ENCODE measurements around the gene ABI1. TPM values are rescaled to one million over a fixed set of nuclear protein-coding genes. Genes with fewer than 3 reads are reported as not detected.
"Not testable (repeated sequence)": the region's sequence is repeated elsewhere in the genome, so short reads cannot be mapped to it uniquely, and the experiment has no call there.

Gene ABI1
- total RNA-seq, 1 donor from 2014 or later, result 29.2 TPM

DNA sequence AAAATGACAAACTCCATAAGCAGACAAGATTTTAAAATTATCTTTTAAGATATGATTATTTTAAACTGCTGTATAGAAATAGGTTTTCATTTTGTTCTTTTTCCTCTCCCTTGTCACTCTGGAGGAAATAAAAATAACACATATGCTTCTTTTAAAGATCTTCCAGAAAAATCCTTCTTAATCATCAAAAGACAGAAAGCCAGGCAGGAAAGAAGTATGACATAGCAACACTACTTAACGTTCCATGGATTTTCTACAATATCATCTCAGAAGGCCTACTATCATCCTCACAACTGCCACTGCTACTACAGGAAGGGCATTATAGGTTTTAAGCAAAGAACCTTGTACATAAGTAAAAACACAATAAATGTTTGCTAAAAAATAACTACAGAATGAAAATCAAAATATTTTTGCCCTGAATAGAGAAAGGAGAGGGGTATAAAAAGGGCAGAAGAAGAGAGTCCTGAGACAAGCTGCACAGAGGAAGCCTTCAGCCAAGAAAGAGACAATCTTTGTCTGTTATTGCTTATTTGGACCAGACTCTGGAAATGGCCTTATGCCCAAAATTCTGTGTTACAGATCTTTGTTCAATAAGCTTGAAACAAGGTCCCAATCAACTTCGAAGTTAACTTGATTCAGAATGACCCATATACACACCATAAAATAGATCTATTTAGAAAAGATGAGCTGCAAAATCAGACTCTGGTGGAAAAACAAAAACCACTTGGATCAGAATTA lies 67.8 kb downstream of the ABI1 start:
- Histone ChIP-seq H3K36me3 (no peaks in the 10 kb centered on the region), H3K9me3 (replicated peaks) (peaks cover 18% of the 10 kb centered on the region), H3K27ac (replicated peaks) (peak overlapping the region; percentile 6), H3K4me1 (peaks cover 30% of the 10 kb centered on the region), H3K4me3 (no peak overlapping the region), H3K27me3 (ENCODE audit: low read depth) (no peaks in the 10 kb centered on the region)
- intact Hi-C loops (cut with micrococcal nuclease), result no loop called here
- TF ChIP-seq, protein P1, sequence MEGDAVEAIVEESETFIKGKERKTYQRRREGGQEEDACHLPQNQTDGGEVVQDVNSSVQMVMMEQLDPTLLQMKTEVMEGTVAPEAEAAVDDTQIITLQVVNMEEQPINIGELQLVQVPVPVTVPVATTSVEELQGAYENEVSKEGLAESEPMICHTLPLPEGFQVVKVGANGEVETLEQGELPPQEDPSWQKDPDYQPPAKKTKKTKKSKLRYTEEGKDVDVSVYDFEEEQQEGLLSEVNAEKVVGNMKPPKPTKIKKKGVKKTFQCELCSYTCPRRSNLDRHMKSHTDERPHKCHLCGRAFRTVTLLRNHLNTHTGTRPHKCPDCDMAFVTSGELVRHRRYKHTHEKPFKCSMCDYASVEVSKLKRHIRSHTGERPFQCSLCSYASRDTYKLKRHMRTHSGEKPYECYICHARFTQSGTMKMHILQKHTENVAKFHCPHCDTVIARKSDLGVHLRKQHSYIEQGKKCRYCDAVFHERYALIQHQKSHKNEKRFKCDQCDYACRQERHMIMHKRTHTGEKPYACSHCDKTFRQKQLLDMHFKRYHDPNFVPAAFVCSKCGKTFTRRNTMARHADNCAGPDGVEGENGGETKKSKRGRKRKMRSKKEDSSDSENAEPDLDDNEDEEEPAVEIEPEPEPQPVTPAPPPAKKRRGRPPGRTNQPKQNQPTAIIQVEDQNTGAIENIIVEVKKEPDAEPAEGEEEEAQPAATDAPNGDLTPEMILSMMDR (IDR thresholded peaks at IDR 0.05; ENCODE audit: borderline replicate concordance), result no peak
- DNase-seq, result no peak

GRCh38 chr10:26790221-26790995 lies 70.3 kb downstream of the ABI1 start:
- Histone ChIP-seq H3K4me3 (no peak overlapping the region), H3K27ac (replicated peaks) (no peak overlapping the region), H3K4me1 (peaks cover 24% of the 10 kb centered on the region), H3K36me3 (no peaks in the 10 kb centered on the region), H3K27me3 (ENCODE audit: low read depth) (no peaks in the 10 kb centered on the region), H3K9me3 (replicated peaks) (peaks cover 9% of the 10 kb centered on the region)
- intact Hi-C loops (cut with micrococcal nuclease), result no loop called here
- no peak for DNase-seq
- TF ChIP-seq, protein P1 (IDR thresholded peaks at IDR 0.05; ENCODE audit: borderline replicate concordance), result no peak

- DNase-seq; H3K4me3 ChIP-seq; intact Hi-C loops (cut with micrococcal nuclease): not testable (repeated sequence)
Observed at GRCh38 chr10:26789779-26790178, 71.0 kb downstream of the ABI1 start.

DNA sequence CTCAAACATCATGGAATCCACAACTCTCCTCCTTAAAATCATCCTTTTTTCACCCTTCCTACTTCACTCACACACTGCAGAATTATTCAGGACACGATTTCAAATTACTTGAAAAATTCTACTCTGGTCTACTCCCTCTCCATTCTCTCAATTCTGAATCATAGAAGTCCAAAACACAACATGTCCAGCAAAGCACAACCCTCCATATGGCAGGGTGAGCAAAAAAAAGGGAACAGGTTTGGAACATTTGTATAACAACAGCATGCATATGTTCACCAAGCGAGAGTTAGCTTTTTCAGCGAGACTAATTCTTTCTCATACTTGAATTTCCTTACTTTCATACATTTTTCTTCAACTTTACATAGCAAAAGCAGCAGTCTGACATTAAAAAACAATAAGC lies 73.4 kb downstream of the ABI1 start:
- no peaks in the 10 kb centered on the region for H3K36me3 ChIP-seq
- H3K9me3 ChIP-seq (replicated peaks), result no peaks in the 10 kb centered on the region
- no peak overlapping the region for H3K4me3 ChIP-seq
- H3K27me3 ChIP-seq (ENCODE audit: low read depth), result no peaks in the 10 kb centered on the region
- DNase-seq, result no peak
- TF ChIP-seq, protein P1 (IDR thresholded peaks at IDR 0.05; ENCODE audit: borderline replicate concordance), result no peak
- H3K4me1 ChIP-seq, result peaks cover 25% of the 10 kb centered on the region
- no peak overlapping the region for H3K27ac ChIP-seq (replicated peaks)
- intact Hi-C loops (cut with micrococcal nuclease), result no loop called here

More at GRCh38 chr10:26789779-26790178, 71.0 kb downstream of the ABI1 start:
- H3K4me1 ChIP-seq, result peaks cover 28% of the 10 kb centered on the region
- not testable (repeated sequence) for H3K27ac ChIP-seq (replicated peaks); H3K27me3 ChIP-seq (ENCODE audit: low read depth); H3K36me3 ChIP-seq; H3K9me3 ChIP-seq (replicated peaks)

- intact Hi-C loops (cut with micrococcal nuclease), result no loop called here
- Histone ChIP-seq H3K4me1 (peaks cover 47% of the 10 kb centered on the region), H3K27me3 (ENCODE audit: low read depth) (no peaks in the 10 kb centered on the region)
Observed at GRCh38 chr10:26781797-26782196, 79.0 kb downstream of the ABI1 start.

More at GRCh38 chr10:26781797-26782196, 79.0 kb downstream of the ABI1 start:
- TF ChIP-seq, protein P1 (IDR thresholded peaks at IDR 0.05; ENCODE audit: borderline replicate concordance), result no peak
- H3K9me3 ChIP-seq (replicated peaks), result no peaks in the 10 kb centered on the region
- no peak overlapping the region for H3K4me3 ChIP-seq
- H3K36me3 ChIP-seq, result no peaks in the 10 kb centered on the region
- no peak for DNase-seq
- H3K27ac ChIP-seq (replicated peaks), result no peak overlapping the region

All from left ventricle myocardium inferior (tissue), 1 donor.